Measurements from ENCODE around the gene VAMP5.

DNA sequence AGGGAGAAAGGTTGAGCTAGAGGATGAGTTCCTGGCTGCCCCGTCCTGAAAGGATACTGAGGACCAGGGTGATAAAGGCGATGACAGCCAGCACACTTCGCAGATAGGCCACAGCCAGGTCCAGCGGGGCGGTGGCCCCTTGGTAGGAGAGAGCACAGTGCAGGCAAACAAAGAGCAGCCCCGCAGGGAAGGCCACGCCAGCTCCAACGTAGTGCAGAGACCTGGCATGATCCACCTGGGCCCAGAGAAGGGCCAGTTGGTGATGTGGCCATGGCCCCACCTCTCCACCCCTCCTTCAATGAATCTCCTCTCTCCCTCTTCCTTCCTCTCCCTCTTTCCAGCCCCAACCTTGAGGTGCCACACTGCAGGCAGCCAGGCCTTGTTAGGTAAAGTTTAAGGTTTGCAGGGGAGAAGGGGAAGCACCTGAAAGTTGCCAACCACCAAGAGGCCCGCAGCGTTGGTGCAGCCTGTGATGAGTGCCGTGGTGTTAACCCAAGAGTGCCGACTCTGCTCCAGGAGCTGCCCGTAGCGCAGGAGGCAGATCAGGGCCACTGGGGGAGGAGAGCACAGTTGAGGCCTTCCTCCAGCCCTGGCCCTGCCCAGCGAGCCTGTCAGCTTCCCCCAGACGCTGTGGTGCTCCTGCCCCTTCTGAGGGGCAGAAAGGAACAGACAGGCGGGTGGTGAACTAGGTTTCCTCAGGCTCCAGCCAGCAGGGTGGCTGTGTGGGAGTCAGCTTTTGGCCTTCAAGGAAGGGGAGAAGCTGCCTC, 15.4 kb downstream of the VAMP5 start:
- TF ChIP-seq, protein P1, sequence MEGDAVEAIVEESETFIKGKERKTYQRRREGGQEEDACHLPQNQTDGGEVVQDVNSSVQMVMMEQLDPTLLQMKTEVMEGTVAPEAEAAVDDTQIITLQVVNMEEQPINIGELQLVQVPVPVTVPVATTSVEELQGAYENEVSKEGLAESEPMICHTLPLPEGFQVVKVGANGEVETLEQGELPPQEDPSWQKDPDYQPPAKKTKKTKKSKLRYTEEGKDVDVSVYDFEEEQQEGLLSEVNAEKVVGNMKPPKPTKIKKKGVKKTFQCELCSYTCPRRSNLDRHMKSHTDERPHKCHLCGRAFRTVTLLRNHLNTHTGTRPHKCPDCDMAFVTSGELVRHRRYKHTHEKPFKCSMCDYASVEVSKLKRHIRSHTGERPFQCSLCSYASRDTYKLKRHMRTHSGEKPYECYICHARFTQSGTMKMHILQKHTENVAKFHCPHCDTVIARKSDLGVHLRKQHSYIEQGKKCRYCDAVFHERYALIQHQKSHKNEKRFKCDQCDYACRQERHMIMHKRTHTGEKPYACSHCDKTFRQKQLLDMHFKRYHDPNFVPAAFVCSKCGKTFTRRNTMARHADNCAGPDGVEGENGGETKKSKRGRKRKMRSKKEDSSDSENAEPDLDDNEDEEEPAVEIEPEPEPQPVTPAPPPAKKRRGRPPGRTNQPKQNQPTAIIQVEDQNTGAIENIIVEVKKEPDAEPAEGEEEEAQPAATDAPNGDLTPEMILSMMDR (IDR thresholded peaks at IDR 0.05 in 2 of 3, conservative IDR thresholded peaks at IDR 0.05 in 1 of 3; ENCODE audit: borderline replicate concordance in 1 of 3, insufficient read depth in 1 of 3, low read depth in 2 of 3, low read length in 2 of 3) = no peak
- no peak for TF ChIP-seq RAD21 (IDR thresholded peaks at IDR 0.05; ENCODE audit: low read depth)

All from HCT116 (cell line).